ENCODE measurements around the gene TMEM26. TPM values are rescaled to one million over a fixed set of nuclear protein-coding genes. Genes with fewer than 3 reads are reported as not detected.

Gene TMEM26
- total RNA-seq, 1 experiment from 2014 or later = not detected

GRCh38 chr10:61465171-61465496, 12.0 kb upstream of the TMEM26 start:
- ChIA-PET CTCF (no interaction called here), POLR2A (ENCODE audit: unreplicated experiment) (no interaction called here)
- H4K20me1 ChIP-seq (ENCODE audit: low read length) = no peaks in the 10 kb centered on the region
- no peaks in the 10 kb centered on the region for H3K9me2 ChIP-seq (replicated peaks; ENCODE audit: low read length)
- intact Hi-C loops (cut with micrococcal nuclease) = loop anchor here (1.0 to 2.0 kb wide), 2 partner anchors 10 to 194 kb away; no protein-coding TSS in a partner anchor
- no peaks in the 10 kb centered on the region for H3F3A ChIP-seq (ENCODE audit: low read length, unreplicated experiment)
- H3K79me2 ChIP-seq (ENCODE audit: low read length) = no peaks in the 10 kb centered on the region
- DNase-seq (no peak), ATAC-seq (no peak)
- TF ChIP-seq EZH2 (IDR thresholded peaks at IDR 0.05; ENCODE audit: low read length, unreplicated experiment) (no peak), CTCF (conservative IDR thresholded peaks at IDR 0.05; ENCODE audit: low read depth, low read length) (no peak), EZH2phosphoT487 (IDR thresholded peaks at IDR 0.05; ENCODE audit: borderline replicate concordance, low read length) (no peak)
- no TSS peak for BruUV-seq (replicated peaks)
- H3K9me3 ChIP-seq (ENCODE audit: low read length) = no peaks in the 10 kb centered on the region
- H3K27ac ChIP-seq (ENCODE audit: low read length) = peak overlapping the region; percentile 54
- H3K27me3 ChIP-seq (ENCODE audit: low read length) = no peaks in the 10 kb centered on the region
- no peak overlapping the region for H2AFZ ChIP-seq (ENCODE audit: low read length)
- no peak overlapping the region for H3K9ac ChIP-seq (ENCODE audit: low read length)
- peaks cover 29% of the 10 kb centered on the region for H3K4me1 ChIP-seq (ENCODE audit: insufficient read depth, low read length)
- no peaks in the 10 kb centered on the region for H3K36me3 ChIP-seq (ENCODE audit: low read depth, low read length)
- peak overlapping the region; percentile 1; the same call in 1 of the 2 replicates for H3K4me2 ChIP-seq (ENCODE audit: low read length)
- no peak overlapping the region for H3K4me3 ChIP-seq (ENCODE audit: low read length)

DNA sequence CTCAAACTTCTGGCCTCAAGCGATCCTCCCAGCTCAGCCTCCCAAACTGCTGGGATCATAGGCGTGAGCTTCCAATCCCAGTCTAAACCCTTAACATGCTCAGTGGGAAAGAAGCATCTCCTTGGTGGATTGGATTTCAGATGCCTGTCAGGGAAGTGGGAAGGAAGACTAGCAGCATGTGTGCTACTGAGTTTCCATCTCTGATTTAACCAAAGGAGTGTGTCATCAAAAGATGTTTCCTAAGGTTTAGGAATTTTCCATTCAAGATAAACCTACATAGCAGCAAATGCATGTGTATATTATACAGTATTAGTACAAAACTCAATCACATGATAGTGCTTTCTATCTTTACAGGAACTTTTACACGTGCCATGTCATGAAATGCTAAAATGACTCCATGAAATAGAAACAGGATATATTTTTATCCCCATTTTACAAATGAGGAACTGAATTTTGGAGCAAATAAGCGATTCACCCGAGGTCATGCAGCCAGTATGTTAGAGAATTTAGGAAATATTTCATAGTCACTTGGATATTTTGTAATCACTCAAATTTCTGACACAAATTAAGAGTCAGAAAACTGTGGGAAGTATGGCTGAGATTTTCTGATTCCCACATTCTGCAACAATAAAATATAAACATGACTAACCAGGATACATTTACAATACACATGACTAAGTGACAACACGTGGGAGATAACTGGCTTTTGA, 11.4 kb upstream of the TMEM26 start:
- H3K4me1 ChIP-seq (ENCODE audit: insufficient read depth, low read length) = peaks cover 29% of the 10 kb centered on the region
- H3F3A ChIP-seq (ENCODE audit: low read length, unreplicated experiment) = no peaks in the 10 kb centered on the region
- H3K4me3 ChIP-seq (ENCODE audit: low read length) = no peak overlapping the region
- no TSS peak for BruUV-seq (replicated peaks)
- TF ChIP-seq EZH2 (IDR thresholded peaks at IDR 0.05; ENCODE audit: low read length, unreplicated experiment) (no peak), EZH2phosphoT487 (IDR thresholded peaks at IDR 0.05; ENCODE audit: borderline replicate concordance, low read length) (no peak), CTCF (conservative IDR thresholded peaks at IDR 0.05; ENCODE audit: low read depth, low read length) (no peak)
- H3K36me3 ChIP-seq (ENCODE audit: low read depth, low read length) = no peaks in the 10 kb centered on the region
- H4K20me1 ChIP-seq (ENCODE audit: low read length) = no peaks in the 10 kb centered on the region
- DNase-seq (peak; percentile 94), ATAC-seq (peak; percentile 68)
- CTCF ChIA-PET = no interaction called here
- POLR2A ChIA-PET (ENCODE audit: unreplicated experiment) = no interaction called here
- H2AFZ ChIP-seq (ENCODE audit: low read length) = no peak overlapping the region
- no peaks in the 10 kb centered on the region for H3K9me2 ChIP-seq (replicated peaks; ENCODE audit: low read length)
- H3K79me2 ChIP-seq (ENCODE audit: low read length) = no peaks in the 10 kb centered on the region
- peak overlapping the region; percentile 21 for H3K4me2 ChIP-seq (ENCODE audit: low read length)
- peak overlapping the region; percentile 54 for H3K27ac ChIP-seq (ENCODE audit: low read length)
- intact Hi-C loops (cut with micrococcal nuclease) = loop anchor here (1.0 to 5.0 kb wide), 5 partner anchors 11 to 438 kb away; partner anchors contain the start of gene ARID5B
- peak overlapping the region; percentile 24; the same call in 1 of the 2 replicates for H3K9ac ChIP-seq (ENCODE audit: low read length)
- H3K27me3 ChIP-seq (ENCODE audit: low read length) = no peaks in the 10 kb centered on the region
- no peaks in the 10 kb centered on the region for H3K9me3 ChIP-seq (ENCODE audit: low read length)
